C4-2B (cell line): Measurements from ENCODE around the gene TRPV5.

Experiments
- ZFX ChIP-seq: fragments of 450-650 bp; IDR thresholded peaks from 2 replicates; pipeline ENCODE4 v1.6.1; 2017
- TF ChIP-seq, protein P1 (sequence below): fragments of 450-650 bp; conservative IDR thresholded peaks from 2 replicates; pipeline ENCODE4 v1.5.1; 2017; ENCODE audit warnings: mild to moderate bottlenecking

GRCh38 chr7:142870147-142870559, 63.4 kb downstream of the TRPV5 start:
- TF ChIP-seq, protein P1, sequence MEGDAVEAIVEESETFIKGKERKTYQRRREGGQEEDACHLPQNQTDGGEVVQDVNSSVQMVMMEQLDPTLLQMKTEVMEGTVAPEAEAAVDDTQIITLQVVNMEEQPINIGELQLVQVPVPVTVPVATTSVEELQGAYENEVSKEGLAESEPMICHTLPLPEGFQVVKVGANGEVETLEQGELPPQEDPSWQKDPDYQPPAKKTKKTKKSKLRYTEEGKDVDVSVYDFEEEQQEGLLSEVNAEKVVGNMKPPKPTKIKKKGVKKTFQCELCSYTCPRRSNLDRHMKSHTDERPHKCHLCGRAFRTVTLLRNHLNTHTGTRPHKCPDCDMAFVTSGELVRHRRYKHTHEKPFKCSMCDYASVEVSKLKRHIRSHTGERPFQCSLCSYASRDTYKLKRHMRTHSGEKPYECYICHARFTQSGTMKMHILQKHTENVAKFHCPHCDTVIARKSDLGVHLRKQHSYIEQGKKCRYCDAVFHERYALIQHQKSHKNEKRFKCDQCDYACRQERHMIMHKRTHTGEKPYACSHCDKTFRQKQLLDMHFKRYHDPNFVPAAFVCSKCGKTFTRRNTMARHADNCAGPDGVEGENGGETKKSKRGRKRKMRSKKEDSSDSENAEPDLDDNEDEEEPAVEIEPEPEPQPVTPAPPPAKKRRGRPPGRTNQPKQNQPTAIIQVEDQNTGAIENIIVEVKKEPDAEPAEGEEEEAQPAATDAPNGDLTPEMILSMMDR, result no peak
- TF ChIP-seq ZFX, result no peak
